IMR-90 (cell line): Measurements from ENCODE around the gene ACADM. TPM values are rescaled to one million over a fixed set of nuclear protein-coding genes. Genes with fewer than 3 reads are reported as not detected.

ENCODE experiments used
- ATAC-seq: fragments of 200-7000 bp; cut with Tn5 transposase; 2 replicates; pipeline ENCODE4 v1.9.1; 2020; ENCODE audit warnings: low read depth, mild to moderate bottlenecking, moderate library complexity
- BruUV-seq: library from RNA; stranded (reverse); fragments of 400-500 nt; replicated peaks from 2 replicates; lab custom pipeline; 2021; lab: Mats Ljungman, UMichigan
- CTCF ChIA-PET: fragments of 300-600 bp; formaldehyde crosslinking; extraction: SDS; loops from one replicate; lab custom pipeline; 2021; ENCODE audit warnings: antibody characterized with exemption; lab: Yijun Ruan, JAX
- POLR2A ChIA-PET: fragments of 300-600 bp; sonication (Branson Sonifier 250); formaldehyde crosslinking; loops from one replicate; lab custom pipeline; 2022; ENCODE audit warnings: antibody characterized with exemption; ENCODE audit not compliant: unreplicated experiment; lab: Charles Lee
- DNase-seq: peaks from one replicate; pipeline ENCODE4 v3.0.0; 2013
- H2AFZ ChIP-seq: replicated peaks from 2 replicates; pipeline ENCODE3; 2013; ENCODE audit warnings: low read length, mild to moderate bottlenecking; ENCODE audit not compliant: poor library complexity
- H2AK5ac ChIP-seq: 2 replicates; pipeline ENCODE4 v1.6.1; 2013; ENCODE audit warnings: low read depth, low read length, inconsistent platforms
- H2AK9ac ChIP-seq: replicated peaks from 2 replicates; pipeline ENCODE3; 2013; ENCODE audit warnings: mild to moderate bottlenecking, low read depth, low read length, moderate library complexity; ENCODE audit not compliant: poor library complexity
- H2BK120ac ChIP-seq: 2 replicates; pipeline ENCODE4 v1.6.1; 2013; ENCODE audit warnings: low read depth, low read length, inconsistent platforms
- H2BK15ac ChIP-seq: 3 replicates; pipeline ENCODE4 v1.6.1; 2013; ENCODE audit warnings: low read depth, low read length, inconsistent platforms
- H2BK20ac ChIP-seq: 2 replicates; pipeline ENCODE4 v1.6.1; 2013; ENCODE audit warnings: low read depth, mild to moderate bottlenecking, inconsistent platforms, low read length, moderate library complexity
- H2BK5ac ChIP-seq: 2 replicates; pipeline ENCODE4 v1.6.1; 2013; ENCODE audit warnings: mild to moderate bottlenecking, low read depth, low read length, inconsistent platforms; ENCODE audit not compliant: poor library complexity, severe bottlenecking
- H3K14ac ChIP-seq: replicated peaks from 2 replicates; pipeline ENCODE4 v1.6.1; 2013; ENCODE audit warnings: low read depth, low read length, inconsistent platforms
- H3K18ac ChIP-seq: 2 replicates; pipeline ENCODE4 v1.6.1; 2013; ENCODE audit warnings: low read depth, low read length, control low read depth
- H3K23ac ChIP-seq: 2 replicates; pipeline ENCODE4 v1.6.1; 2013; ENCODE audit warnings: low read depth, low read length, inconsistent platforms
- H3K27ac ChIP-seq: 2 replicates; pipeline ENCODE4 v1.5.1; 2013; ENCODE audit warnings: mild to moderate bottlenecking, control low read depth, low read length; ENCODE audit not compliant: insufficient read depth
- H3K27me3 ChIP-seq: 2 replicates; pipeline ENCODE4 v1.6.1; 2013; ENCODE audit warnings: low read length; ENCODE audit not compliant: control insufficient read depth, insufficient read depth
- H3K36me3 ChIP-seq: 2 replicates; pipeline ENCODE4 v1.6.1; 2013; ENCODE audit warnings: low read length, mixed read lengths; ENCODE audit not compliant: control insufficient read depth, insufficient read depth
- H3K4ac ChIP-seq: 2 replicates; pipeline ENCODE4 v1.6.1; 2013; ENCODE audit warnings: low read depth, low read length, inconsistent platforms
- H3K4me1 ChIP-seq: 2 replicates; pipeline ENCODE4 v1.6.1; 2013; ENCODE audit warnings: low read length, mixed read lengths; ENCODE audit not compliant: control insufficient read depth, insufficient read depth
- H3K4me2 ChIP-seq: 2 replicates; pipeline ENCODE4 v1.6.1; 2013; ENCODE audit warnings: low read depth, mild to moderate bottlenecking, control low read depth, low read length, moderate library complexity
- H3K4me3 ChIP-seq: 2 replicates; pipeline ENCODE4 v1.5.1; 2013; ENCODE audit warnings: low read depth, mild to moderate bottlenecking, control low read depth, low read length, moderate library complexity; ENCODE audit not compliant: insufficient read depth
- H3K56ac ChIP-seq: 2 replicates; pipeline ENCODE4 v1.6.1; 2013; ENCODE audit warnings: low read length, inconsistent platforms; ENCODE audit not compliant: insufficient read depth; ENCODE audit errors: extremely low read depth
- H3K79me1 ChIP-seq, 2 experiments: 2 replicates each; pipeline ENCODE4 v1.6.1; 2013; ENCODE audit warnings: low read length in 2 of 2, inconsistent platforms in 1 of 2, low read depth in 1 of 2
- H3K9ac ChIP-seq: 2 replicates; pipeline ENCODE4 v1.6.1; 2013; ENCODE audit warnings: low read depth, low read length, control low read depth
- H3K9me1 ChIP-seq: 2 replicates; pipeline ENCODE4 v1.6.1; 2013; ENCODE audit warnings: low read length, inconsistent platforms; ENCODE audit not compliant: insufficient read depth
- H3K9me3 ChIP-seq: 2 replicates; pipeline ENCODE4 v1.6.1; 2013; ENCODE audit warnings: low read length; ENCODE audit not compliant: control insufficient read depth, insufficient read depth
- H4K20me1 ChIP-seq: 2 replicates; pipeline ENCODE4 v1.6.1; 2013; ENCODE audit warnings: low read length, inconsistent platforms; ENCODE audit not compliant: insufficient read depth
- H4K5ac ChIP-seq: 2 replicates; pipeline ENCODE4 v1.6.1; 2013; ENCODE audit warnings: mild to moderate bottlenecking, low read depth, low read length, control low read depth
- H4K8ac ChIP-seq, 2 experiments: 2 replicates each; pipeline ENCODE4 v1.6.1; 2013; ENCODE audit warnings: low read depth in 2 of 2, low read length in 2 of 2, control low read depth in 1 of 2, inconsistent platforms in 1 of 2
- H4K91ac ChIP-seq: 2 replicates; pipeline ENCODE4 v1.6.1; 2013; ENCODE audit warnings: low read depth, low read length, inconsistent platforms; ENCODE audit not compliant: insufficient read depth
- BHLHE40 ChIP-seq: fragments of 150-350 bp; IDR thresholded peaks from 2 replicates; pipeline ENCODE4 v1.6.1; 2016; ENCODE audit warnings: mild to moderate bottlenecking, low read depth, low read length
- CEBPB ChIP-seq: IDR thresholded peaks from 2 replicates; pipeline ENCODE4 v1.6.1; 2012; ENCODE audit warnings: low read depth, low read length, improper control_type of control experiment
- CHD1 ChIP-seq: IDR thresholded peaks from 2 replicates; pipeline ENCODE4 v1.6.1; 2012; ENCODE audit warnings: low read depth, low read length, improper control_type of control experiment
- CTCF ChIP-seq: conservative IDR thresholded peaks from 2 replicates; pipeline ENCODE4 v1.5.1; 2012; ENCODE audit warnings: mild to moderate bottlenecking, low read depth, low read length, improper control_type of control experiment
- ELK1 ChIP-seq: fragments of 150-350 bp; IDR thresholded peaks from 2 replicates; pipeline ENCODE4 v1.6.1; 2016; ENCODE audit warnings: low read depth, mild to moderate bottlenecking, low read length, moderate library complexity, borderline replicate concordance
- FOS ChIP-seq: fragments of 150-350 bp; IDR thresholded peaks from 2 replicates; pipeline ENCODE4 v1.6.1; 2016; ENCODE audit warnings: low read depth, low read length
- MAFK ChIP-seq: IDR thresholded peaks from 2 replicates; pipeline ENCODE4 v1.6.1; 2012; ENCODE audit warnings: low read depth, low read length, improper control_type of control experiment
- MAZ ChIP-seq: IDR thresholded peaks from 2 replicates; pipeline ENCODE4 v1.6.1; 2012; ENCODE audit warnings: low read depth, mild to moderate bottlenecking, low read length, improper control_type of control experiment, moderate library complexity, borderline replicate concordance
- MXI1 ChIP-seq: IDR thresholded peaks from 2 replicates; pipeline ENCODE4 v1.6.1; 2012; ENCODE audit warnings: low read depth, mild to moderate bottlenecking, low read length, moderate library complexity, borderline replicate concordance
- NFE2L2 ChIP-seq: fragments of 150-350 bp; IDR thresholded peaks from 2 replicates; pipeline ENCODE4 v1.6.1; 2016; ENCODE audit warnings: low read depth, mild to moderate bottlenecking, low read length
- POLR2A ChIP-seq: IDR thresholded peaks from 2 replicates; pipeline ENCODE4 v1.6.1; 2012; ENCODE audit warnings: mild to moderate bottlenecking, low read depth, low read length
- RAD21 ChIP-seq: IDR thresholded peaks from 2 replicates; pipeline ENCODE4 v1.6.1; 2012; ENCODE audit warnings: low read length, improper control_type of control experiment
- RCOR1 ChIP-seq: IDR thresholded peaks from 2 replicates; pipeline ENCODE4 v1.6.1; 2012; ENCODE audit warnings: mild to moderate bottlenecking, low read length, improper control_type of control experiment; ENCODE audit not compliant: insufficient replicate concordance
- RFX5 ChIP-seq: IDR thresholded peaks from 2 replicates; pipeline ENCODE4 v1.8.0; 2012; ENCODE audit warnings: low read depth, mild to moderate bottlenecking, low read length, moderate library complexity
- SMC3 ChIP-seq: fragments of 150-350 bp; IDR thresholded peaks from 2 replicates; pipeline ENCODE4 v1.6.1; 2016; ENCODE audit warnings: low read depth, mild to moderate bottlenecking, antibody characterized with exemption, low read length, moderate library complexity
- USF2 ChIP-seq: fragments of 150-350 bp; IDR thresholded peaks from 2 replicates; pipeline ENCODE4 v1.6.1; 2017; ENCODE audit warnings: mild to moderate bottlenecking, antibody characterized with exemption, low read length, low read depth
- WGBS, 2 experiments: methylation state at CpG; one replicate each; pipeline versions ENCODE4 v1.1.5 to v1.1.7; 2013; ENCODE audit warnings: missing lambda C conversion rate in 2 of 2; ENCODE audit not compliant: insufficient read length in 1 of 2; ENCODE audit errors: extremely low coverage in 2 of 2; 5-methylcytosine and 5-hydroxymethylcytosine counted together
- dilution Hi-C: fragments of 300-500 bp; cut with HindIII; formaldehyde crosslinking; loops from one replicate; pipeline ENCODE4 v1.14.3; 2018; ENCODE audit warnings: low sequenced_read_pairs; ENCODE audit not compliant: unreplicated experiment
- in situ Hi-C: fragments of 300-500 bp; cut with MboI; formaldehyde crosslinking; loops from 3 replicates; pipeline ENCODE4 v1.14.3; 2019; ENCODE audit warnings: low sequenced_read_pairs, inconsistent platforms, mixed read lengths
- intact Hi-C: fragments of 100-400 bp; cut with micrococcal nuclease; formaldehyde crosslinking; loops from 2 replicates; pipeline ENCODE4 v1.10.0; 2022
- polyA plus RNA-seq, 3 experiments: library from polyadenylated mRNA; depleted of rRNA; stranded (reverse); fragments of >200 nt; gene quantifications; 2 replicates each; pipeline ENCODE4 v1.2.3, GENCODE V29; 2012; ENCODE audit warnings: low replicate concordance in 1 of 3
- total RNA-seq: library from RNA; depleted of rRNA; stranded (reverse); fragments of >200 nt; gene quantifications from 2 replicates; pipeline ENCODE4 v1.2.3, GENCODE V29; 2012

Gene ACADM
- total and polyA plus RNA-seq, 2 of the 4 experiments (the other 2 are of a cell fraction): 8.6 to 18.5 TPM

GRCh38 chr1:75792091-75792490, 67.6 kb downstream of the ACADM start:
- H3K27ac ChIP-seq: no peak overlapping the region
- H3K79me1 ChIP-seq: peaks cover 5 to 31% of the 10 kb centered on the region in 2 experiments; a peak in 2 of 4 replicates
- no peak overlapping the region for H2BK120ac ChIP-seq
- H4K8ac ChIP-seq: no peak overlapping the region
- intact Hi-C loops: loop anchor here (10.0 kb wide), 1 partner anchor 527 kb away; no protein-coding TSS in a partner anchor
- H3K4ac ChIP-seq: no peak overlapping the region
- TF ChIP-seq MAZ (no peak), SMC3 (no peak), RFX5 (no peak), CTCF (no peak), CHD1 (no peak), RAD21 (no peak), MAFK (no peak), RCOR1 (no peak), NFE2L2 (no peak), BHLHE40 (no peak), USF2 (no peak), FOS (no peak), POLR2A (no peak), CEBPB (no peak), MXI1 (no peak), ELK1 (no peak)
- POLR2A ChIA-PET: no interaction called here
- no peak overlapping the region for H3K4me3 ChIP-seq
- peaks cover 2% of the 10 kb centered on the region; the same call in 1 of the 2 replicates for H3K4me1 ChIP-seq
- H3K4me2 ChIP-seq: no peak overlapping the region
- no peak overlapping the region for H3K18ac ChIP-seq
- CTCF ChIA-PET: no interaction called here
- dilution Hi-C loops: no loop called here
- no peak overlapping the region for H4K91ac ChIP-seq
- H2BK15ac ChIP-seq: no peak overlapping the region
- no peaks in the 10 kb centered on the region for H3K9me3 ChIP-seq
- no peak overlapping the region for H2AK5ac ChIP-seq
- no peak overlapping the region for H3K9ac ChIP-seq
- no peak for DNase-seq
- 0 out of 2 replicates have a peak, but pooled peaks cover 2% of the 10 kb centered on the region for H3K9me1 ChIP-seq
- in situ Hi-C loops: loop anchor here (10.0 kb wide), 1 partner anchor 283 kb away; the partner anchor contains the start of gene ST6GALNAC3
- WGBS, 2 experiments: no CpG with 5 or more reads among the region's 3 CpGs
- H4K5ac ChIP-seq: no peak overlapping the region
- no peak overlapping the region for H3K56ac ChIP-seq
- no peak overlapping the region; the same call in 1 of the 2 replicates for H3K23ac ChIP-seq
- no peak overlapping the region for H2BK20ac ChIP-seq
- H2AK9ac ChIP-seq: no peak overlapping the region
- BruUV-seq: no TSS peak
- no peak for ATAC-seq
- H2AFZ ChIP-seq: no peak overlapping the region
- peaks cover 68% of the 10 kb centered on the region for H4K20me1 ChIP-seq
- no peak overlapping the region for H3K14ac ChIP-seq
- no peak overlapping the region for H2BK5ac ChIP-seq
- peaks cover 41% of the 10 kb centered on the region for H3K36me3 ChIP-seq
- H3K27me3 ChIP-seq: no peaks in the 10 kb centered on the region
